Testis (tissue), 3 donors: Measurements from ENCODE around the gene NEO1. TPM values are rescaled to one million over a fixed set of nuclear protein-coding genes. Genes with fewer than 3 reads are reported as not detected.

Source experiments
- DNase-seq: peaks from one replicate; pipeline ENCODE4 v3.0.0-alpha.2; 2019
- H3K27ac ChIP-seq, 2 donors: fragments of 200-600 bp; sonication (generic); one replicate each; pipeline ENCODE4 v1.5.1; 2019
- H3K27me3 ChIP-seq: fragments of 200-600 bp; sonication (generic); one replicate; pipeline ENCODE4 v1.5.1; 2019
- H3K36me3 ChIP-seq: fragments of 200-600 bp; sonication (generic); one replicate; pipeline ENCODE4 v1.5.1; 2017; ENCODE audit warnings: low read depth; ENCODE audit errors: missing control alignments
- H3K4me1 ChIP-seq: fragments of 200-600 bp; sonication (generic); one replicate; pipeline ENCODE4 v1.5.1; 2019
- H3K4me3 ChIP-seq, 2 donors: fragments of 200-600 bp; sonication (generic); one replicate each; pipeline ENCODE4 v1.5.1; 2017 to 2019
- H3K9me3 ChIP-seq: fragments of 200-600 bp; sonication (generic); one replicate; pipeline ENCODE4 v1.5.1; 2017
- POLR2A ChIP-seq: fragments of 450-650 bp; IDR thresholded peaks from one replicate; pipeline ENCODE4 v1.6.1; 2017; ENCODE audit warnings: antibody characterized with exemption, mild to moderate bottlenecking, moderate library complexity
- WGBS, 2 donors: methylation state at CpG; one replicate each; pipeline ENCODE4 v1.1.5; 2018; 5-methylcytosine and 5-hydroxymethylcytosine counted together
- intact Hi-C: fragments of 100-400 bp; cut with DNase I; formaldehyde crosslinking; loops from one replicate; pipeline ENCODE4 v1.15.1; 2023; ENCODE audit warnings: low total_unique reads
- polyA plus RNA-seq: library from polyadenylated mRNA; stranded (reverse); fragments of 350-450 nt; fragmentation: Illumina TruSeq; extraction: RNeasy Lipid Tissue Mini Kit (QIAGEN cat#74804); gene quantifications from one replicate; pipeline ENCODE4 v1.2.3, GENCODE V29; 2014; ENCODE audit warnings: low read depth, low replicate concordance; ENCODE audit not compliant: insufficient read depth
- total RNA-seq, 2 donors: library from RNA; depleted of rRNA; stranded (reverse); fragments of >200 nt; gene quantifications; one replicate each; pipeline ENCODE4 v1.2.3, GENCODE V29; 2016
- TF ChIP-seq, protein P1 (sequence below), 3 experiments: fragments of 450-650 bp in 2 of 3; fragments of 200-600 bp in 1 of 3; sonication (generic) in 1 of 3; IDR thresholded peaks; one replicate each; pipeline ENCODE4 v1.5.1; 2016 to 2019; ENCODE audit warnings: antibody characterized with exemption in 3 of 3, mild to moderate bottlenecking in 2 of 3, moderate library complexity in 1 of 3

The NEO1 gene
- total and polyA plus RNA-seq, 3 donors from 2014 or later, result 42.2 to 57.4 (median 50.2) TPM

DNA sequence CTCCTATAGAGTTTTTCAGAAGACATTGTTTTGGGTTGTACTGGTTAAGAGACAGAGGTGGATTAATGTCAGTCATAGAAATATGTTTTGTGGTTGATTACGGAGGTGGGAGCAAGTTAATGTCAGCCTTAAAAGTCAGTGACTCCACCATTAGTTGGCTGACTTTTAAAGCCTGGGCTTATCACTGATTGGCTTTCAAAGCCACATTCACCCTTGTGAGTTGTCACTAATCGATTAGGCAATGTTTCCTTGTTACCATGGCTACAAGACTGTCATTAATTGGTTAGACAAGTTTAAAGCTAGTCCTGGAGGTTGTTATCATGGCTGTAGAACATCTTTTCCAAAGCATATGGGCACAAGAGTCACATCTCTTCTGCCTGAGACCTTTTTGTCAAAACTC lies 73.0 kb downstream of the NEO1 start:
- no peaks in the 10 kb centered on the region for H3K27me3 ChIP-seq
- DNase-seq, result no peak
- no peaks in the 10 kb centered on the region for H3K9me3 ChIP-seq
- no peak overlapping the region for H3K27ac ChIP-seq
- TF ChIP-seq, protein P1, sequence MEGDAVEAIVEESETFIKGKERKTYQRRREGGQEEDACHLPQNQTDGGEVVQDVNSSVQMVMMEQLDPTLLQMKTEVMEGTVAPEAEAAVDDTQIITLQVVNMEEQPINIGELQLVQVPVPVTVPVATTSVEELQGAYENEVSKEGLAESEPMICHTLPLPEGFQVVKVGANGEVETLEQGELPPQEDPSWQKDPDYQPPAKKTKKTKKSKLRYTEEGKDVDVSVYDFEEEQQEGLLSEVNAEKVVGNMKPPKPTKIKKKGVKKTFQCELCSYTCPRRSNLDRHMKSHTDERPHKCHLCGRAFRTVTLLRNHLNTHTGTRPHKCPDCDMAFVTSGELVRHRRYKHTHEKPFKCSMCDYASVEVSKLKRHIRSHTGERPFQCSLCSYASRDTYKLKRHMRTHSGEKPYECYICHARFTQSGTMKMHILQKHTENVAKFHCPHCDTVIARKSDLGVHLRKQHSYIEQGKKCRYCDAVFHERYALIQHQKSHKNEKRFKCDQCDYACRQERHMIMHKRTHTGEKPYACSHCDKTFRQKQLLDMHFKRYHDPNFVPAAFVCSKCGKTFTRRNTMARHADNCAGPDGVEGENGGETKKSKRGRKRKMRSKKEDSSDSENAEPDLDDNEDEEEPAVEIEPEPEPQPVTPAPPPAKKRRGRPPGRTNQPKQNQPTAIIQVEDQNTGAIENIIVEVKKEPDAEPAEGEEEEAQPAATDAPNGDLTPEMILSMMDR (IDR thresholded peaks at IDR 0.05), result no peak
- TF ChIP-seq POLR2A, result no peak
- intact Hi-C loops, result no loop called here
- 86 to 89% methylated on average over 2 of the region's 2 CpGs for WGBS, 2 donors
- no peak overlapping the region for H3K4me3 ChIP-seq
- H3K4me1 ChIP-seq, result no peaks in the 10 kb centered on the region
- no peaks in the 10 kb centered on the region for H3K36me3 ChIP-seq

- Histone ChIP-seq H3K27ac (no peak overlapping the region), H3K36me3 (no peaks in the 10 kb centered on the region), H3K9me3 (no peaks in the 10 kb centered on the region), H3K27me3 (no peaks in the 10 kb centered on the region), H3K4me3 (no peak overlapping the region), H3K4me1 (no peaks in the 10 kb centered on the region)
- intact Hi-C loops, result no loop called here
- TF ChIP-seq, protein P1 (IDR thresholded peaks at IDR 0.05), result peak in 2 of 3 experiments; percentile 36 to 50
- TF ChIP-seq POLR2A, result no peak
- DNase-seq, result peak; percentile 20
- 86 to 87% methylated on average over 2 of the region's 2 CpGs for WGBS, 2 donors
These were observed 75.2 kb downstream of the NEO1 start for GRCh38 chr15:73127302-73127936.

- TF ChIP-seq POLR2A, result no peak
- TF ChIP-seq, protein P1 (IDR thresholded peaks at IDR 0.05), result no peak
- Histone ChIP-seq H3K4me3 (no peak overlapping the region), H3K9me3 (no peaks in the 10 kb centered on the region), H3K27me3 (no peaks in the 10 kb centered on the region), H3K4me1 (no peaks in the 10 kb centered on the region), H3K36me3 (no peaks in the 10 kb centered on the region), H3K27ac (no peak overlapping the region)
- no peak for DNase-seq
- 95% methylated on average over 1 of the region's 1 CpG; no CpG with 5 or more reads in 1 of the 2 donors for WGBS, 2 donors
- intact Hi-C loops, result no loop called here
These were observed 78.6 kb downstream of the NEO1 start for GRCh38 chr15:73130830-73131229.

DNA sequence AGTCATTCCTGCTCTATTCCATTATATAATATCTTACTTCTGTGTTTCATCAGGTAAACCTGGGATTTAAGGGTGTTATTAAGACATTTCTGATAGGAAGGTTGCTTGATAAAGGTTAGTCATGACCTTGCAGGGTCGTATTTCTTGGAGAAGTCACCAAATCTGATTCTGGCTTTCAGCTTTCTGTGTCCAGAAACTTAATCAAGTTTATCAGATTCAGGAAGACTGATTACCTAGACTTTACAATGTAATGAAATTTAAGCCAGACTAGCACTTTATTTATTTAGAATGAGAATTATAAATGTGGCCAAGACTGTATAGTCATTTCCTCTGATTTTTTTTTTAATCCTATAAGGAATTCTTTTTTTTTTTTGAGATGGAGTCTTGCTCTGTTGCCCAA lies 81.9 kb downstream of the NEO1 start:
- 57 to 70% methylated on average over 1 of the region's 1 CpG for WGBS, 2 donors
- no peak for DNase-seq

More for the DNA sequence above, 81.9 kb downstream of the NEO1 start:
- no peaks in the 10 kb centered on the region for H3K36me3 ChIP-seq
- H3K4me1 ChIP-seq, result no peaks in the 10 kb centered on the region
- H3K4me3 ChIP-seq, result no peak overlapping the region
- intact Hi-C loops, result no loop called here
- no peaks in the 10 kb centered on the region for H3K9me3 ChIP-seq
- H3K27ac ChIP-seq, result no peak overlapping the region
- no peaks in the 10 kb centered on the region for H3K27me3 ChIP-seq
- no peak for TF ChIP-seq POLR2A
- TF ChIP-seq, protein P1 (IDR thresholded peaks at IDR 0.05), result no peak
